DND-41 (cell line): ENCODE measurements around the gene CCDC60.

ENCODE experiments used
- ATAC-seq: fragments of 200-7000 bp; cut with Tn5 transposase; 3 replicates; pipeline ENCODE4 v1.9.1; 2021; ENCODE audit warnings: low read depth; ENCODE audit not compliant: insufficient read depth
- DNase-seq: peaks from one replicate; pipeline ENCODE4 v3.0.0-alpha.2; 2020
- H2AFZ ChIP-seq: 2 replicates; pipeline ENCODE4 v1.6.0; 2012; ENCODE audit warnings: low read depth, low read length
- H3K27ac ChIP-seq: 2 replicates; pipeline ENCODE4 v1.5.1; 2012; ENCODE audit warnings: low read length, inconsistent platforms
- H3K27me3 ChIP-seq: fragments of 200-600 bp; sonication (generic); 2 replicates; pipeline ENCODE4 v1.6.0; 2012; ENCODE audit warnings: low read length, mild to moderate bottlenecking, inconsistent platforms; ENCODE audit not compliant: insufficient read depth, poor library complexity
- H3K36me3 ChIP-seq: 2 replicates; pipeline ENCODE4 v1.5.1; 2012; ENCODE audit warnings: low read length, inconsistent platforms; ENCODE audit not compliant: insufficient read depth
- H3K4me1 ChIP-seq: 2 replicates; pipeline ENCODE4 v1.5.1; 2012; ENCODE audit warnings: mild to moderate bottlenecking, low read length; ENCODE audit not compliant: insufficient read depth
- H3K4me2 ChIP-seq: 2 replicates; pipeline ENCODE4 v1.6.0; 2012; ENCODE audit warnings: mild to moderate bottlenecking, moderate library complexity, low read length, inconsistent platforms; ENCODE audit not compliant: insufficient read depth
- H3K4me3 ChIP-seq, 2 experiments: fragments of 200-600 bp in 1 of 2; shearing (Covaris generic) in 1 of 2; 2 replicates each; pipeline ENCODE4 v1.5.1; 2012 to 2016; ENCODE audit warnings: inconsistent platforms in 2 of 2, low read length in 2 of 2, mild to moderate bottlenecking in 2 of 2, low read depth in 1 of 2, moderate library complexity in 1 of 2
- H3K79me2 ChIP-seq: 2 replicates; pipeline ENCODE4 v1.6.0; 2012; ENCODE audit warnings: low read length, inconsistent platforms; ENCODE audit not compliant: insufficient read depth
- H3K9ac ChIP-seq: 2 replicates; pipeline ENCODE4 v1.6.0; 2012; ENCODE audit warnings: low read depth, mild to moderate bottlenecking, inconsistent platforms, low read length, moderate library complexity
- H3K9me3 ChIP-seq: 2 replicates; pipeline ENCODE4 v1.5.1; 2012; ENCODE audit warnings: low read length, moderate library complexity, mild to moderate bottlenecking, inconsistent platforms; ENCODE audit not compliant: insufficient read depth, severe bottlenecking
- H4K20me1 ChIP-seq: 2 replicates; pipeline ENCODE4 v1.6.0; 2012; ENCODE audit warnings: low read length; ENCODE audit not compliant: insufficient read depth
- CTCF ChIP-seq: IDR thresholded peaks from 2 replicates; pipeline ENCODE4 v1.5.1; 2012; ENCODE audit warnings: borderline replicate concordance, low read length, moderate library complexity, mild to moderate bottlenecking; ENCODE audit not compliant: poor library complexity, severe bottlenecking; ENCODE audit errors: extremely low read depth
- EZH2 ChIP-seq: IDR thresholded peaks from 3 replicates; pipeline ENCODE4 v1.6.1; 2012; ENCODE audit warnings: borderline replicate concordance, low read depth, mild to moderate bottlenecking, moderate library complexity, low read length, inconsistent platforms; ENCODE audit not compliant: severe bottlenecking

Gene CCDC60

DNA sequence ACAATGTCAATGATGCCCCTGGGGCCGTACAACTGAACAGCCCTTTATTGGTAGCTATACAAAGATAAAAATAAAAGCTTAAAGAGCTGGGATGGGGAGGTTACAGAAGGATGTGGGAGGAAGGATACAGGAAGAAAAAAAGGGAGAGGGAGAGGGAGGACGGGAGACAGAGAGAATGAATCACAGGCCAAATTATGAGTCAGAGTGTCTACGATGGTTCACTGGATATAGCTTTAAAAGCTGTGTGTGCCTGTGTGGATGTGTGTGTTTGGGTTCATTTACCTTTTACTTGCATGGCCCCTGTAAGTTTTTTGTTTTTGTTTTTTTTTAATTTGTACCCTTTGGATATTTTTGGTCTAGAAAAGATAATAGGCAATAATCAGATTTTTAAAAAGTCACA lies 111.9 kb downstream of the CCDC60 start:
- H3K27ac ChIP-seq: no peak overlapping the region
- no peaks in the 10 kb centered on the region for H3K36me3 ChIP-seq
- no peaks in the 10 kb centered on the region for H3K4me1 ChIP-seq
- no peak for ATAC-seq
- H3K79me2 ChIP-seq: no peaks in the 10 kb centered on the region
- no peak for DNase-seq
- H3K9me3 ChIP-seq: no peaks in the 10 kb centered on the region
- no peaks in the 10 kb centered on the region for H4K20me1 ChIP-seq
- no peak overlapping the region for H2AFZ ChIP-seq
- no peak overlapping the region for H3K9ac ChIP-seq
- TF ChIP-seq CTCF: no peak
- TF ChIP-seq EZH2: no peak
- H3K4me2 ChIP-seq: no peak overlapping the region
- H3K4me3 ChIP-seq: no peak overlapping the region
- H3K27me3 ChIP-seq: peaks cover 10% of the 10 kb centered on the region

GRCh38 chr12:119447126-119447525 lies 112.6 kb downstream of the CCDC60 start:
- H4K20me1 ChIP-seq: no peaks in the 10 kb centered on the region
- no peak for ATAC-seq
- H3K27me3 ChIP-seq: peaks cover 10% of the 10 kb centered on the region
- no peak for DNase-seq
- TF ChIP-seq EZH2 (no peak), CTCF (no peak)
- H3K4me1 ChIP-seq: no peaks in the 10 kb centered on the region
- no peaks in the 10 kb centered on the region for H3K79me2 ChIP-seq
- H3K9ac ChIP-seq: no peak overlapping the region
- no peaks in the 10 kb centered on the region for H3K9me3 ChIP-seq
- H3K4me3 ChIP-seq: no peak overlapping the region
- H2AFZ ChIP-seq: no peak overlapping the region
- no peak overlapping the region for H3K27ac ChIP-seq
- H3K4me2 ChIP-seq: no peak overlapping the region
- H3K36me3 ChIP-seq: no peaks in the 10 kb centered on the region

DNA sequence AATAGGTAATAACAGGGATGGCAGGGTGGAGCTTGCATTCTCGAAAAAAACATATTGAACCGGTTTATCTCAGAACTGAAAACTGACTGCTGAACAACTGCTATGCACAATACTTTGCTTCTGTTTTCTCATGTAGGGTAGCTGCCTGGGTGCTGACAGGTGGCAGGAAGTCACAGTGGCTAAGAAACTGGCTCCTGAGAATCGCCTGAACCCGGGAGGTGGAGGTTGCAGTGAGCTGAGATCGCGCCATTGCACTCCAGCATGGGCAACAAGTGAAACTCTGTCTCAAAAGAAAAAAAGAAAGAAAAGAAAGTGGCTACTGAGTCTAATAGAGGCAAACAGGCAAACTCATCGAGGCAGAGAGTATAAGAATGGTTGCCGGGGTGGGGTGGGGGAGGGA lies 113.1 kb downstream of the CCDC60 start:
- H3K4me2 ChIP-seq: no peak overlapping the region
- 0 out of 3 replicates have a peak, but pooled peaks have one; percentile 33 for ATAC-seq
- H3K36me3 ChIP-seq: no peaks in the 10 kb centered on the region
- no peak overlapping the region for H3K4me3 ChIP-seq
- H3K4me1 ChIP-seq: no peaks in the 10 kb centered on the region
- H3K79me2 ChIP-seq: no peaks in the 10 kb centered on the region
- peaks cover 10% of the 10 kb centered on the region for H3K27me3 ChIP-seq
- no peak overlapping the region for H3K9ac ChIP-seq
- no peak overlapping the region for H3K27ac ChIP-seq
- no peaks in the 10 kb centered on the region for H4K20me1 ChIP-seq
- TF ChIP-seq EZH2 (no peak), CTCF (no peak)
- no peak for DNase-seq
- no peak overlapping the region for H2AFZ ChIP-seq
- no peaks in the 10 kb centered on the region for H3K9me3 ChIP-seq

GRCh38 chr12:119448611-119449131 lies 114.1 kb downstream of the CCDC60 start:
- H3K4me3 ChIP-seq: no peak overlapping the region
- no peak for ATAC-seq
- H3K4me2 ChIP-seq: no peak overlapping the region
- no peaks in the 10 kb centered on the region for H3K36me3 ChIP-seq
- no peak overlapping the region for H3K9ac ChIP-seq
- H3K27me3 ChIP-seq: peaks cover 13% of the 10 kb centered on the region
- H3K27ac ChIP-seq: no peak overlapping the region
- TF ChIP-seq CTCF: no peak
- no peak for TF ChIP-seq EZH2
- H2AFZ ChIP-seq: no peak overlapping the region
- DNase-seq: no peak
- no peaks in the 10 kb centered on the region for H4K20me1 ChIP-seq
- no peaks in the 10 kb centered on the region for H3K79me2 ChIP-seq
- H3K9me3 ChIP-seq: no peaks in the 10 kb centered on the region
- H3K4me1 ChIP-seq: no peaks in the 10 kb centered on the region
